Panc1 (cell line): ENCODE measurements around the gene ADARB2. TPM values are rescaled to one million over a fixed set of nuclear protein-coding genes. Genes with fewer than 3 reads are reported as not detected.

ENCODE experiments used
- ATAC-seq: fragments of 200-7000 bp; cut with Tn5 transposase; 2 replicates; pipeline ENCODE4 v1.9.1; 2020; ENCODE audit warnings: mild to moderate bottlenecking, moderate library complexity
- BruUV-seq: library from RNA; stranded (reverse); fragments of 400-500 nt; replicated peaks from 2 replicates; lab custom pipeline; 2021; lab: Mats Ljungman, UMichigan
- CTCF ChIA-PET: fragments of 300-600 bp; sonication (Branson Sonifier 250); formaldehyde crosslinking; loops from one replicate; lab custom pipeline; 2022; ENCODE audit warnings: antibody characterized with exemption; lab: Charles Lee
- POLR2A ChIA-PET: fragments of 300-600 bp; sonication (Branson Sonifier 250); formaldehyde crosslinking; loops from one replicate; lab custom pipeline; 2022; ENCODE audit warnings: antibody characterized with exemption; lab: Charles Lee
- DNase-seq: peaks from one replicate; pipeline ENCODE4 v3.0.0-alpha.2; 2010; ENCODE audit warnings: low read depth, low spot score
- H3K27ac ChIP-seq: 2 replicates; pipeline ENCODE4 v1.5.1; 2011; ENCODE audit warnings: mild to moderate bottlenecking, low read length, inconsistent platforms
- H3K27me3 ChIP-seq: fragments of 200-500 bp; sonication (Bioruptor generic); 2 replicates; pipeline ENCODE4 v1.6.0; 2014; ENCODE audit warnings: low read length, inconsistent platforms; ENCODE audit not compliant: control insufficient read depth, insufficient read depth
- H3K36me3 ChIP-seq: fragments of 200-500 bp; sonication (Bioruptor generic); 2 replicates; pipeline ENCODE4 v1.5.1; 2014; ENCODE audit warnings: inconsistent platforms, mild to moderate bottlenecking, low read length, moderate library complexity; ENCODE audit not compliant: control insufficient read depth, insufficient read depth
- H3K4me1 ChIP-seq: 2 replicates; pipeline ENCODE4 v1.5.1; 2011; ENCODE audit warnings: inconsistent platforms, mild to moderate bottlenecking, low read length, moderate library complexity; ENCODE audit not compliant: control insufficient read depth, insufficient read depth
- H3K4me3 ChIP-seq, 2 experiments: 2 replicates each; pipeline ENCODE4 v1.5.1; 2011 to 2012; ENCODE audit warnings: low read depth in 2 of 2, low read length in 2 of 2, mild to moderate bottlenecking in 2 of 2, inconsistent platforms in 1 of 2, moderate library complexity in 1 of 2
- H3K9me3 ChIP-seq: fragments of 200-500 bp; sonication (Bioruptor generic); 2 replicates; pipeline ENCODE4 v1.5.1; 2014; ENCODE audit warnings: low read depth, mild to moderate bottlenecking, inconsistent platforms, low read length, moderate library complexity; ENCODE audit not compliant: control insufficient read depth, insufficient read depth
- CTCF ChIP-seq: fragments of 450-650 bp; IDR thresholded peaks from 2 replicates; pipeline ENCODE4 v1.5.1; 2017; ENCODE audit warnings: mild to moderate bottlenecking
- POLR2AphosphoS5 ChIP-seq: IDR thresholded peaks from 2 replicates; pipeline ENCODE4 v1.6.1; 2012; ENCODE audit warnings: mild to moderate bottlenecking, low read depth, low read length, moderate library complexity
- REST ChIP-seq, 2 experiments: IDR thresholded peaks; 2 replicates each; pipeline ENCODE4 v1.6.1; 2011 to 2012; ENCODE audit warnings: low read depth in 2 of 2, control low read depth in 1 of 2, low read length in 1 of 2, mild to moderate bottlenecking in 1 of 2, moderate library complexity in 1 of 2; ENCODE audit not compliant: insufficient read depth in 1 of 2
- SIN3A ChIP-seq: IDR thresholded peaks from 2 replicates; pipeline ENCODE4 v1.6.1; 2012; ENCODE audit warnings: low read depth, mild to moderate bottlenecking, low read length, moderate library complexity, borderline replicate concordance; ENCODE audit not compliant: insufficient read depth
- TCF7L2 ChIP-seq: IDR thresholded peaks from 2 replicates; pipeline ENCODE4 v1.6.1; 2011; ENCODE audit warnings: mild to moderate bottlenecking, low read depth, low read length, inconsistent platforms
- in situ Hi-C: cut with HindIII; loops from 2 replicates; pipeline ENCODE4 v1.10.0; 2016; ENCODE audit warnings: low sequenced_read_pairs, low pct_unique_long_range_greater_than_20kb
- intact Hi-C: fragments of 100-400 bp; cut with micrococcal nuclease; formaldehyde crosslinking; loops from one replicate; pipeline ENCODE4 v1.10.0; 2022; ENCODE audit not compliant: unreplicated experiment
- total RNA-seq: library from RNA; stranded (reverse); gene quantifications from one replicate; pipeline ENCODE4 v1.2.1, GENCODE V29; 2021; ENCODE audit not compliant: unreplicated experiment

Gene ADARB2
- total RNA-seq, 1 experiment from 2014 or later: 0.31 TPM

- in situ Hi-C loops (no loop called here), intact Hi-C loops (no loop called here)
- POLR2A ChIA-PET: no interaction called here
- TF ChIP-seq CTCF: no peak
- no peak for TF ChIP-seq SIN3A
- TF ChIP-seq POLR2AphosphoS5: no peak
- no peak for TF ChIP-seq TCF7L2
- TF ChIP-seq REST (IDR thresholded peaks at IDR 0.05; ENCODE audit: insufficient read depth in 1 of 2, low read depth in 2 of 2, low read length in 1 of 2): no peak
- Histone ChIP-seq H3K27me3 (no peaks in the 10 kb centered on the region), H3K27ac (no peak overlapping the region), H3K36me3 (no peaks in the 10 kb centered on the region), H3K4me1 (no peaks in the 10 kb centered on the region), H3K9me3 (no peaks in the 10 kb centered on the region), H3K4me3 (no peak overlapping the region)
- no peak for DNase-seq
- no TSS peak for BruUV-seq
- CTCF ChIA-PET: no interaction called here
- no peak for ATAC-seq
Measured at GRCh38 chr10:1564791-1565190, 172.5 kb downstream of the ADARB2 start.

- ATAC-seq (no peak), DNase-seq (no peak)
- H3K27me3 ChIP-seq: no peaks in the 10 kb centered on the region
- no TSS peak for BruUV-seq
- no peaks in the 10 kb centered on the region for H3K36me3 ChIP-seq
- H3K4me3 ChIP-seq: no peak overlapping the region
- ChIA-PET POLR2A (interaction anchor here (0.6 kb wide), 1 partner anchor 657 kb away, joined by 5 read pairs; no protein-coding TSS in a partner anchor), CTCF (no interaction called here)
- H3K27ac ChIP-seq: no peak overlapping the region
- TF ChIP-seq REST (IDR thresholded peaks at IDR 0.05; ENCODE audit: insufficient read depth in 1 of 2, low read depth in 2 of 2, low read length in 1 of 2) (no peak), TCF7L2 (no peak), SIN3A (no peak), CTCF (no peak), POLR2AphosphoS5 (no peak)
- no peaks in the 10 kb centered on the region for H3K9me3 ChIP-seq
- intact Hi-C loops: no loop called here
- in situ Hi-C loops: no loop called here
- no peaks in the 10 kb centered on the region for H3K4me1 ChIP-seq
Measured at GRCh38 chr10:1563028-1563427, 174.3 kb downstream of the ADARB2 start.
